ENCODE data around the gene PACS1.

- TF ChIP-seq EZH2phosphoT487 (IDR thresholded peaks at IDR 0.05; ENCODE audit: low read length) = no peak
- no peak for TF ChIP-seq CTCF (IDR thresholded peaks at IDR 0.05; ENCODE audit: low read length)
Observed at GRCh38 chr11:66226101-66226500, 156.0 kb downstream of the PACS1 start.

All from MM.1S (cell line).